Thyroid gland (tissue), 4 donors: Measurements from ENCODE around the gene GALK1. TPM values are rescaled to one million over a fixed set of nuclear protein-coding genes. Genes with fewer than 3 reads are reported as not detected.

Experiments
- DNase-seq, 2 donors: peaks; one replicate each; pipeline ENCODE4 v3.0.0-alpha.2; 2019
- H3K27ac ChIP-seq, 3 donors: fragments of 200-600 bp; sonication (generic); 1 replicate in 2 of 3; 2 replicates in 1 of 3; pipeline ENCODE4 v1.5.1; 2016 to 2019; ENCODE audit warnings: mild to moderate bottlenecking in 1 of 3, moderate library complexity in 1 of 3
- H3K27me3 ChIP-seq: fragments of 200-600 bp; sonication (generic); one replicate; pipeline ENCODE4 v1.5.1; 2019
- H3K36me3 ChIP-seq, 2 donors: fragments of 200-600 bp; sonication (generic); one replicate each; pipeline ENCODE4 v1.5.1; 2016 to 2019
- H3K4me1 ChIP-seq, 2 donors: fragments of 200-600 bp; sonication (generic); one replicate each; pipeline ENCODE4 v1.5.1; 2017 to 2019
- H3K4me3 ChIP-seq, 3 donors: fragments of 200-600 bp; sonication (generic); replicated peaks in 1 of 3; 1 replicate in 2 of 3; 2 replicates in 1 of 3; pipeline ENCODE4 v1.5.1; 2016; ENCODE audit warnings: mild to moderate bottlenecking in 1 of 3
- H3K9me3 ChIP-seq: fragments of 200-600 bp; sonication (generic); one replicate; pipeline ENCODE4 v1.5.1; 2017
- POLR2A ChIP-seq, 2 donors: fragments of 450-650 bp; IDR thresholded peaks; one replicate each; pipeline ENCODE4 v1.6.1; 2017; ENCODE audit warnings: antibody characterized with exemption in 2 of 2, mild to moderate bottlenecking in 2 of 2, moderate library complexity in 1 of 2
- WGBS, 2 donors: methylation state at CpG; one replicate each; pipeline ENCODE4 v1.1.5; 2017; 5-methylcytosine and 5-hydroxymethylcytosine counted together
- intact Hi-C: fragments of 100-400 bp; cut with DNase I; formaldehyde crosslinking; loops from one replicate; pipeline ENCODE4 v1.15.1; 2023
- total RNA-seq, 4 donors: library from RNA; depleted of rRNA; stranded (reverse); fragments of >200 nt; gene quantifications; one replicate each; pipeline ENCODE4 v1.2.3, GENCODE V29; 2016
- TF ChIP-seq, protein P1 (sequence below), 6 experiments: fragments of 200-600 bp in 3 of 6; fragments of 450-650 bp in 3 of 6; sonication (generic) in 3 of 6; IDR thresholded peaks; one replicate each; pipeline ENCODE4 v1.5.1; 2016 to 2019; ENCODE audit warnings: antibody characterized with exemption in 6 of 6, mild to moderate bottlenecking in 2 of 6, inconsistent platforms in 1 of 6, moderate library complexity in 1 of 6

Gene GALK1
- total RNA-seq, 4 donors from 2014 or later, result 15.4 to 28.5 (median 24.9) TPM

DNA sequence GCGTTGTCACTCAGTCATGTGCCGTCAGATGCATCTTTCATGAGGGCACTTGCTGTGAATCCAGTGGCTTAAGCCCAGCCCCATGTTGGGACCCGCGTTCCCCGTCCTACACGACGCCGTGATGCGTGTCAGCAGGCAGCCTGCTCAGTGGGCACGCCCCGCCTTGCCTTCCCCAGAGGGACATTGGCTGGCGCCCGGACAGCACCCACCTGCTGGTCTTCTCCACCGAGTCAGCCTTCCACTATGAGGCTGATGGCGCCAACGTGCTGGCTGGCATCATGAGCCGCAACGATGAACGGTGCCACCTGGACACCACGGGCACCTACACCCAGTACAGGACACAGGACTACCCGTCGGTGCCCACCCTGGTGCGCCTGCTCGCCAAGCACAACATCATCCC, 34.9 kb downstream of the GALK1 start:
- TF ChIP-seq POLR2A (IDR thresholded peaks at IDR 0.05), result no peak
- TF ChIP-seq, protein P1, sequence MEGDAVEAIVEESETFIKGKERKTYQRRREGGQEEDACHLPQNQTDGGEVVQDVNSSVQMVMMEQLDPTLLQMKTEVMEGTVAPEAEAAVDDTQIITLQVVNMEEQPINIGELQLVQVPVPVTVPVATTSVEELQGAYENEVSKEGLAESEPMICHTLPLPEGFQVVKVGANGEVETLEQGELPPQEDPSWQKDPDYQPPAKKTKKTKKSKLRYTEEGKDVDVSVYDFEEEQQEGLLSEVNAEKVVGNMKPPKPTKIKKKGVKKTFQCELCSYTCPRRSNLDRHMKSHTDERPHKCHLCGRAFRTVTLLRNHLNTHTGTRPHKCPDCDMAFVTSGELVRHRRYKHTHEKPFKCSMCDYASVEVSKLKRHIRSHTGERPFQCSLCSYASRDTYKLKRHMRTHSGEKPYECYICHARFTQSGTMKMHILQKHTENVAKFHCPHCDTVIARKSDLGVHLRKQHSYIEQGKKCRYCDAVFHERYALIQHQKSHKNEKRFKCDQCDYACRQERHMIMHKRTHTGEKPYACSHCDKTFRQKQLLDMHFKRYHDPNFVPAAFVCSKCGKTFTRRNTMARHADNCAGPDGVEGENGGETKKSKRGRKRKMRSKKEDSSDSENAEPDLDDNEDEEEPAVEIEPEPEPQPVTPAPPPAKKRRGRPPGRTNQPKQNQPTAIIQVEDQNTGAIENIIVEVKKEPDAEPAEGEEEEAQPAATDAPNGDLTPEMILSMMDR (IDR thresholded peaks at IDR 0.05), result no peak
- Histone ChIP-seq H3K36me3 (peaks cover 0 to 3% of the 10 kb centered on the region in 2 donors), H3K4me1 (no peaks in the 10 kb centered on the region), H3K4me3 (no peak overlapping the region), H3K9me3 (no peaks in the 10 kb centered on the region), H3K27me3 (no peaks in the 10 kb centered on the region), H3K27ac (no peak overlapping the region)
- WGBS, 2 donors, result 90 to 92% methylated on average over 11 to 19 of the region's 24 CpGs
- no peak for DNase-seq
- intact Hi-C loops, result no loop called here

DNA sequence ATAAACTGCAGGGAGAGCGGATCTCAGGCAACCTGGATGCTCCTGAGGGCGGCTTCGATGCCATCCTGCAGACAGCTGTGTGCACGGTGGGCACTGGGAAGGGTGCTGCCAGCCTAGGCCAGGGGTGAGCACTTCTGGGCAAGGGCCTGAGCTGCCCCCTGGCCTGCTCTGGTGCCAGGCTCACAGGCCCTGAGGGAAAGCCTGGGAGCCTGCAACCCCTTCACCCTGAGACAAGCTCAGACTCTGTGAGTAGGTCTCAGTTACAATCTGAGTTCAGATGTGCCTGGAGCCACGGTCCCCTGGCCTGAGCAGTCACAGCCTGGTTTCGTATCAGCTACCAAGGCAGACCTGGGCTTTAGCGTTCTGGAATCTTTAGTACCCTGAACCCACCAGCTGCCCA, 35.6 kb downstream of the GALK1 start:
- Histone ChIP-seq H3K4me1 (no peaks in the 10 kb centered on the region), H3K27ac (no peak overlapping the region), H3K9me3 (no peaks in the 10 kb centered on the region), H3K4me3 (no peak overlapping the region), H3K36me3 (peaks cover 0 to 3% of the 10 kb centered on the region in 2 donors), H3K27me3 (no peaks in the 10 kb centered on the region)
- WGBS, 2 donors, result 80 to 90% methylated on average over 1 to 7 of the region's 7 CpGs
- intact Hi-C loops, result no loop called here
- TF ChIP-seq, protein P1 (IDR thresholded peaks at IDR 0.05), result no peak
- TF ChIP-seq POLR2A (IDR thresholded peaks at IDR 0.05), result no peak
- no peak for DNase-seq

DNA sequence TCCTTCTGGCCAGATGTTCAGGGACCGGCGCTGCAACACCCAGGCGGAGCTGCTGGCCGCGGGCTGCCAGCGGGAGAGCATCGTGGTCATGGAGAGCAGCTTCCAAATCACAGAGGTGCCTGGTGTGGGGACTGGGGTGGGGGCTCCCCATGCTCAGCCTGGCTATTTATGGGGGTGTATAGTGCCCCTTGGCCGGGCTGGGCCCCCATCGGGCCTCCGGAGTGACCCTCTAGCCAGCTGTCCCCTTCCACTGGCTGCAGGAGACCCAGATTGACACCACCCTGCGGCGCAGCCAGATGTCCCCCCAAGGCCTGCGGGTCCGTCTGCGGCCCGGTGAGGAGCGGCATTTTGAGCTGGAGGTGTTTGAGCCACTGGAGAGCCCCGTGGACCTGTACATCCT, 37.6 kb downstream of the GALK1 start:
- H3K4me1 ChIP-seq, result no peaks in the 10 kb centered on the region
- 90 to 98% methylated on average over 8 to 16 of the region's 18 CpGs for WGBS, 2 donors
- no peak overlapping the region for H3K4me3 ChIP-seq
- H3K9me3 ChIP-seq, result no peaks in the 10 kb centered on the region
- no peak for DNase-seq
- TF ChIP-seq, protein P1 (IDR thresholded peaks at IDR 0.05), result no peak
- TF ChIP-seq POLR2A (IDR thresholded peaks at IDR 0.05), result no peak
- peaks cover 0 to 3% of the 10 kb centered on the region in 2 donors for H3K36me3 ChIP-seq
- intact Hi-C loops, result no loop called here
- no peaks in the 10 kb centered on the region for H3K27me3 ChIP-seq
- H3K27ac ChIP-seq, result no peak overlapping the region

DNA sequence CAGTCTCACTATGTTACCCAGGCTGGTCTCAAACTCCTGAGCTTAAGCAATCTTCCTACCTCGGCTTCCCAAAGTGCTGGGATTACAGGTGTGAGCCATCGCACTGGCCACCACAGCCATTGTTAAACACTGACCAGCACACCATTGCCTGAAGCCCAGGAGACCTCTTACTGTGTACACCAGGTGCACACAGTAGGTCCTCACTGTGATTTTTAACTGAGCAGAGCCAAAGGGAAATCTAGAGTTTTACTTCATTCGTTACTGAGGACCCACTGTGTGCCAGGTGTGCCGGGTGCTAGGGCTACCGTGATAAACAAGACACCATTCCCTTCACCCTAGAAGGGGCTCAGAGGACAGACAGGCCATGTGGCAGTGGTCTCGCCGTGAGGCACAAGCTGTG, 39.5 kb downstream of the GALK1 start:
- peaks cover 0 to 3% of the 10 kb centered on the region in 2 donors for H3K36me3 ChIP-seq
- DNase-seq, result no peak
- TF ChIP-seq POLR2A (IDR thresholded peaks at IDR 0.05), result no peak
- TF ChIP-seq, protein P1 (IDR thresholded peaks at IDR 0.05), result no peak
- WGBS, 2 donors, result 95 to 96% methylated on average over 7 of the region's 7 CpGs
- H3K27ac ChIP-seq, result no peak overlapping the region
- H3K4me1 ChIP-seq, result peaks cover 8 to 12% of the 10 kb centered on the region in 2 donors
- intact Hi-C loops, result no loop called here
- H3K4me3 ChIP-seq, result no peak overlapping the region
- H3K9me3 ChIP-seq, result no peaks in the 10 kb centered on the region
- H3K27me3 ChIP-seq, result no peaks in the 10 kb centered on the region

DNA sequence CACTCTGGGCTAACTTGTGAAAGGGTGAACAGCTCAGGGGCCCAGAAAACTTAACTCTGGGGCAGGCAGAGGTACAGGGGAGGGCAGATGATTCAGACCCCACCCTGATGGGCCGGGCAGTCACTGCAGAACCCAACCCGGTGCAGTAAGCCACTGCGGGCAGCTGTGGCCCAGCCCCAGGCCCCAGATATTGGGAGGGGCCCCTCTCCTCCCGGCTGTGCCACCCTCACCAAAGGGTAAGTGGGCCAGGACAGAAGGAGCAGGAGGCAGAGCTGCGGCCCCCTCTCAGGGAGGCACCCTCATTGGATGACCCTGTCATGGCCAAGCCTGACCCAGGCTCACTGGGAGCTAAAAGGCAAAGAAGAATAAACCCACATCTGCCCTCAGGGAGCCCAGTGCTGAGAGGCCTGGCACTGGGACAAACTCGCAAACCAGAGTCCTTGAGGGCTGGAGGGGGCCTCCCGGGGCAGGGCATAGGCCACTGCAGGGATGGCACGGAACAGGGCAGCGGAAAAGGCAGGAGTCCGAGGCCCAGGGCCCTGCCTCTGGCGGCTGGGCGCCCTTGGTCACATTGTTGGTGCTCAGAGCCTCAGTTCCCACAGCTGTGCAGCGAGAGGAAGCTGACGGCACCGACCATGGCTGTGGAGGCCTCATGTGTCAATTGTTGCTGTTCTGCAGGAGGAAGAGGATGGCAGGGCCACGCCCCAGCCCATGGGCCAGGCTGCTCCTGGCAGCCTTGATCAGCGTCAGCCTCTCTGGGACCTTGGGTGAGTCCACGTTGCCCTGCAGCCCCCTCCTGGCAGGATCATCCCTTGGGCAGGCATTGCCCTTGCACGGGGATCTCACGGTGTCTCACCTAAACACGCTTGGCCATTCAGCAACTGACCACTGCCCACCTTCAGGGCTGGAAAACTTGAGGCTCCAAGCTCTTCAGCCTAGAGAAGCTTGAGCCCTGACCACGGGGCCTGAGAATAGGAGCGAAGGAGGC, 40.7 kb downstream of the GALK1 start:
- Histone ChIP-seq H3K4me3 (no peak overlapping the region), H3K27me3 (no peaks in the 10 kb centered on the region), H3K27ac (no peak overlapping the region)

More for the DNA sequence above, 40.7 kb downstream of the GALK1 start:
- WGBS, 2 donors, result 89 to 94% methylated on average over 11 to 12 of the region's 23 CpGs
- no peak for DNase-seq
- Histone ChIP-seq H3K9me3 (no peaks in the 10 kb centered on the region), H3K36me3 (peaks cover 0 to 2% of the 10 kb centered on the region in 2 donors), H3K4me1 (peaks cover 11 to 12% of the 10 kb centered on the region in 2 donors)
- TF ChIP-seq, protein P1 (IDR thresholded peaks at IDR 0.05), result no peak
- TF ChIP-seq POLR2A (IDR thresholded peaks at IDR 0.05), result no peak
- intact Hi-C loops, result no loop called here
